Uterus (tissue), 4 donors: ENCODE data around the gene CHRNE. TPM values are rescaled to one million over a fixed set of nuclear protein-coding genes. Genes with fewer than 3 reads are reported as not detected.
A peak's percentile ranks its signal among the peaks of the same experiment; 100 is the strongest.
"Not testable (repeated sequence)": the region's sequence is repeated elsewhere in the genome, so short reads cannot be mapped to it uniquely, and the experiment has no call there.

ENCODE experiments used
- DNase-seq, 2 donors: peaks; one replicate each; pipeline ENCODE4 v3.0.0-alpha.2; 2019 to 2020
- H3K27ac ChIP-seq, 2 donors: fragments of 200-600 bp; sonication (generic); 1 replicate in 1 of 2; 2 replicates in 1 of 2; pipeline ENCODE4 v1.5.1; 2016 to 2018
- H3K27me3 ChIP-seq, 2 donors: fragments of 200-600 bp; sonication (generic); one replicate each; pipeline ENCODE4 v1.5.1; 2018 to 2019; ENCODE audit warnings: control low read depth in 1 of 2
- H3K36me3 ChIP-seq, 2 donors: fragments of 200-600 bp; sonication (generic); one replicate each; pipeline ENCODE4 v1.5.1; 2019; ENCODE audit warnings: control low read depth in 1 of 2
- H3K4me1 ChIP-seq, 2 donors: fragments of 200-600 bp; sonication (generic); one replicate each; pipeline ENCODE4 v1.5.1; 2018 to 2019; ENCODE audit warnings: control low read depth in 1 of 2
- H3K4me3 ChIP-seq, 2 donors: fragments of 200-600 bp; sonication (generic); 1 replicate in 1 of 2; 2 replicates in 1 of 2; pipeline ENCODE4 v1.5.1; 2018 to 2019; ENCODE audit warnings: mild to moderate bottlenecking in 1 of 2
- H3K9me3 ChIP-seq, 2 donors: fragments of 200-600 bp; sonication (generic); one replicate each; pipeline ENCODE4 v1.5.1; 2019; ENCODE audit warnings: control low read depth in 1 of 2
- POLR2A ChIP-seq, 2 donors: fragments of 450-650 bp; IDR thresholded peaks; one replicate each; pipeline ENCODE4 v1.6.1; 2016; ENCODE audit warnings: antibody characterized with exemption in 2 of 2, mild to moderate bottlenecking in 1 of 2, moderate library complexity in 1 of 2
- intact Hi-C: fragments of 100-400 bp; cut with DNase I; formaldehyde crosslinking; loops from one replicate; pipeline ENCODE4 v1.15.1; 2023; ENCODE audit warnings: low total_unique reads
- total RNA-seq, 4 donors: library from RNA; depleted of rRNA in 3 of 4; stranded (reverse); fragments of >200 nt in 3 of 4; gene quantifications; one replicate each; pipeline versions ENCODE4 v1.1.0 to v1.2.4, GENCODE V29; 2014 to 2023
- TF ChIP-seq, protein P1 (sequence below), 4 experiments: fragments of 200-600 bp in 2 of 4; fragments of 450-650 bp in 2 of 4; sonication (generic) in 2 of 4; IDR thresholded peaks; one replicate each; pipeline ENCODE4 v1.5.1; 2016 to 2019; ENCODE audit warnings: antibody characterized with exemption in 4 of 4, mild to moderate bottlenecking in 2 of 4, moderate library complexity in 1 of 4
- donor health status: DM: yes; HTN: yes; CAD: no.

The CHRNE gene
- total RNA-seq, 4 donors from 2014 or later, result 0.79 to 0.83 TPM; not detected in 2

DNA sequence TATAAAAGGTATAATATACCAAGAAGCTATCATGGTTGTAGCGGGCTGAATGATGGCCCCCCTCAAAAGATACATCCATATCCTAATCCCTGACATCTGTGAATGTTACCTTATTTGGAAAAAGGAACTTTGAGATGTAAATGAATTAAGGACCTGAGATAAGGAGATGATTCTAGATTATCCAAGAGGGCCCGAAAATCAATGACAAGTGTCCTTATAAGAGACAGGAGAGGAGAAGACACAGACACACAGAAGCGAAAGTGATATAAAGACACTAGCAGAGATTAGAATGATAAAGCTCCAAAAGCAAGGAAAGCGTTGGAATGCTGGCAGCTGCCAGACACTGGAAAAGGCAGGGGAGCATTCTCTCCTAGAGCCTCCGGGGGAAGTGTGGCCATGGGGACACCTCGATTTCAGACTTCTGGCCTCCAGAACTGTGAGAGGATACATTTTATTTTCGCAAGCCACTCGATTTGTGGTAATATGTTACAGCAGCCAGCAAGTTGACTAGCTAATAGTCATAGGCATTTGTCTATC is 16.7 kb upstream of the CHRNE start:
- intact Hi-C loops, result loop anchor here (10.0 kb wide), 1 partner anchor 145 kb away; no protein-coding TSS in a partner anchor
- TF ChIP-seq POLR2A (IDR thresholded peaks at IDR 0.05), result no peak
- TF ChIP-seq, protein P1, sequence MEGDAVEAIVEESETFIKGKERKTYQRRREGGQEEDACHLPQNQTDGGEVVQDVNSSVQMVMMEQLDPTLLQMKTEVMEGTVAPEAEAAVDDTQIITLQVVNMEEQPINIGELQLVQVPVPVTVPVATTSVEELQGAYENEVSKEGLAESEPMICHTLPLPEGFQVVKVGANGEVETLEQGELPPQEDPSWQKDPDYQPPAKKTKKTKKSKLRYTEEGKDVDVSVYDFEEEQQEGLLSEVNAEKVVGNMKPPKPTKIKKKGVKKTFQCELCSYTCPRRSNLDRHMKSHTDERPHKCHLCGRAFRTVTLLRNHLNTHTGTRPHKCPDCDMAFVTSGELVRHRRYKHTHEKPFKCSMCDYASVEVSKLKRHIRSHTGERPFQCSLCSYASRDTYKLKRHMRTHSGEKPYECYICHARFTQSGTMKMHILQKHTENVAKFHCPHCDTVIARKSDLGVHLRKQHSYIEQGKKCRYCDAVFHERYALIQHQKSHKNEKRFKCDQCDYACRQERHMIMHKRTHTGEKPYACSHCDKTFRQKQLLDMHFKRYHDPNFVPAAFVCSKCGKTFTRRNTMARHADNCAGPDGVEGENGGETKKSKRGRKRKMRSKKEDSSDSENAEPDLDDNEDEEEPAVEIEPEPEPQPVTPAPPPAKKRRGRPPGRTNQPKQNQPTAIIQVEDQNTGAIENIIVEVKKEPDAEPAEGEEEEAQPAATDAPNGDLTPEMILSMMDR (IDR thresholded peaks at IDR 0.05), result no peak
- DNase-seq, result no peak
- Histone ChIP-seq H3K4me1 (no peaks in the 10 kb centered on the region), H3K9me3 (no peaks in the 10 kb centered on the region), H3K4me3 (no peak overlapping the region), H3K27ac (no peak overlapping the region), H3K36me3 (no peaks in the 10 kb centered on the region), H3K27me3 (no peaks in the 10 kb centered on the region)

DNA sequence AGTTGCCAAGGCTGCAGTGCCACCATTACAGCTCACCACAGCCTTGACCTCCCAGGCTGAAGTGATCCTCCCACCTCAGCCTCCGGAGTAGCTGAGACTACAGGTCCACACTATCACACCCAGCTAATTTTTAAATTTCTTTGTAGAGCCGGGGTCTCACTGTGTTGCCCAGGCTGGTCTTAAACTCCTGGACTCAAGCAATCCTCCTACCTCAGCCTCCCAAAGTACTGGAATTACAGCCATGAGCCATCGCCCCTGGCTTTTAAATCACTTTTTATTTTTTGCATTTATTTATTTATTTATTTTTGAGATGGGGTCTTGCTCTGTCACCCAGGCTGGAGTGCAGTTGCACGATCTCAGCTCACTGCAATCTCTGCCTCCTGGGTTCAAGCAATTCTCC is 11.7 kb upstream of the CHRNE start:
- H3K4me1 ChIP-seq, H3K27ac ChIP-seq, H3K4me3 ChIP-seq, DNase-seq, H3K27me3 ChIP-seq, H3K36me3 ChIP-seq, H3K9me3 ChIP-seq: not testable (repeated sequence)
- intact Hi-C loops, result loop anchor here (10.0 kb wide), 1 partner anchor 150 kb away; no protein-coding TSS in a partner anchor

DNA sequence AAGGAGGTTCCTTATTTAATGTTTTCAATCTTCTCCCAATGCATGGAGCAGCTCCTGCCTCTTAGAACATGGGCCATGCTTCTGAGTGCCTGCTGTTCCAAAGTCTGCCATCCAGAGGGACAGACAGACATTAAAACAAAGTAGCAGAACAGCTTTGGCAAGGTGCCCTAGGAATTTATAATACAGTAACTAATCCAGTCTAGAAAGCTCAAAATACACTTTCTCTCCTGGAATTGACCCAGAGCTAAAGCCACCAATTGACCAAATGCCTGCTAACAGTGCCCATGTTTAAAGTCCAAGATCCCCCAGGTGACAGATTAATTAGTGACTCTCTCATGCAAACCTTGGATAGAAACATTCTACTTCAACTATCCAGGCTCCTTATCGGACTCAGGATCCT is 11.1 kb upstream of the CHRNE start:
- Histone ChIP-seq H3K4me1 (no peaks in the 10 kb centered on the region), H3K27me3 (no peaks in the 10 kb centered on the region), H3K36me3 (no peaks in the 10 kb centered on the region), H3K9me3 (no peaks in the 10 kb centered on the region), H3K4me3 (no peak overlapping the region), H3K27ac (no peak overlapping the region)
- intact Hi-C loops, result loop anchor here (10.0 kb wide), 1 partner anchor 151 kb away; no protein-coding TSS in a partner anchor
- no peak for DNase-seq
- TF ChIP-seq POLR2A (IDR thresholded peaks at IDR 0.05), result no peak
- TF ChIP-seq, protein P1 (IDR thresholded peaks at IDR 0.05), result no peak

DNA sequence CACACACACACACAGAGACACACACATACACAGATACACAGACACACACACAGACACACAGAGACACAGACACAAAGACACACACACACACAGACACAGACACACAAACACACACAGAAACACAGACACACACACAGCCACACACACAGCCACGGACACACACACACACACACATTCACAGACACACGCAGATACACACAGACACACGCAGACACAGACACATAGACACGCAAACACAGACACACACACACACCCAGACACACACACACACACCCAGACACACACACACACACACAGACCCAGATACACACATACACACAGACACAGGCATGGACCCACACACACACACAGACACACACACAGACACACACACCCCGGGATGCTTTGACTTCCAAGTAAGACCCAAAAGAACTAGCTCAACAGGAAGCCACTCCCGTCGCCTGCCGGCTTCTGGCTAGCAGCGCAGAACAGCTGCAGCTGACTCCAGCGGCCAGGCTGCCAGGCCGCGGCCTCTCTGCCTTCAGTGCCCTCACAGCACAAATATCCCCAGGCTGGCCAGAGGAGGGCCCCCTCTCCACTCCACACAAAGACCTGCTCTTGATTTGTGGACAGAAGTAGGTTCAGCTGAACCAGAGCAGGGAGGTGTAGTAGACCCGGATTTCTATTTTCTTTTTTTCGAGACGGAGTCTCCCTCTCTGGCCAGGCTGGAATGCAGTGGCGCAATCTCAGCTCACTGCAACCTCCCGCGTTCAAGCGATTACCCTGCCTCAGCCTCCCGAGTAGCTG is 6.0 kb upstream of the CHRNE start:
- no peak overlapping the region for H3K4me3 ChIP-seq
- no peaks in the 10 kb centered on the region for H3K4me1 ChIP-seq
- no peak for TF ChIP-seq POLR2A (IDR thresholded peaks at IDR 0.05)
- TF ChIP-seq, protein P1 (IDR thresholded peaks at IDR 0.05), result peak; percentile 62 to 91 (median 77)
- DNase-seq, result peak; percentile 82 to 87
- H3K9me3 ChIP-seq, result no peaks in the 10 kb centered on the region
- H3K27me3 ChIP-seq, result no peaks in the 10 kb centered on the region
- peak overlapping the region; percentile 18 to 54 for H3K27ac ChIP-seq
- no peaks in the 10 kb centered on the region for H3K36me3 ChIP-seq
- intact Hi-C loops, result no loop called here

DNA sequence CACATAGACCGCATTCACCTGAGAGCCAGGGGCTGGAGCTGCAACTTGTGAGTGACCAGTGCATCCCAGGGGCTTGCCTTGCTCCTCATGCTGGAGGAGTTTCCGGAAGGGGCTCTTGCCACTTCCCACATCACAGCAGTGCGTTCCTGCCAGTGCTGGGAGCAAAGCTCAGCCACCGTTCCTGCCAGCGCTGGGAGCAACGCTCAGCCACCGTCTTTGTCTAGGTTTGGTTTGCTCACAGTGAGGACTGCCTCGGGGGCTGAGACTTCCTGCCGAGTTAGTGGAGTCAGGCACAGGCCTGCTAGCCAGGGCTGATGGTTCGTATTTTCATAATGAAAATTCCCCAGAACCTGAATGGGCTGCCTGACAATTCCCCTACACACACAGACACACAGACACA is 5.4 kb upstream of the CHRNE start:
- no peaks in the 10 kb centered on the region for H3K4me1 ChIP-seq
- no peak for DNase-seq
- TF ChIP-seq POLR2A (IDR thresholded peaks at IDR 0.05), result no peak
- TF ChIP-seq, protein P1 (IDR thresholded peaks at IDR 0.05), result no peak
- no peaks in the 10 kb centered on the region for H3K9me3 ChIP-seq
- no peaks in the 10 kb centered on the region for H3K36me3 ChIP-seq
- H3K27ac ChIP-seq, result peak overlapping the region in 1 of 2 donors; percentile 54
- H3K4me3 ChIP-seq, result no peak overlapping the region
- intact Hi-C loops, result no loop called here
- H3K27me3 ChIP-seq, result no peaks in the 10 kb centered on the region

DNA sequence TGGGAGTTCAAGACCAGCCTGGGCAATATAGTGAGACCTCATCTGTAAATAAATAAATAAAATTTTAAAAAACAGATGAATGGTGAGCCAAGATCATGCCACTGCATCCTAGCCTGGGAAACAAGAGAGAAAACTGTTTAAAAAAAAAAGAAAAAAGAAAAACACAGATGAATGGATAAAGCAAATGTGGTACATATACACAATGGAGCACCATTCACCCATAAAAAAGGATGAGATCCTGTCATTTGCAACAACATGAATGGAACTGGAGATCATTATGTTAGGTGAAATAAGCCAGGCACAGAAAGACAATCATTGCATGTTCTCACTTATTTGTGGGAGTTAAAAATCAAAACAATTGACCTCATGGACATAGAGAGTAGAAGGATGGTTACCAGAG is 3.7 kb upstream of the CHRNE start:
- intact Hi-C loops, DNase-seq, H3K27ac ChIP-seq, H3K4me1 ChIP-seq, H3K4me3 ChIP-seq, H3K27me3 ChIP-seq, H3K36me3 ChIP-seq, H3K9me3 ChIP-seq: not testable (repeated sequence)
